ENCODE data around the gene RPUSD1. TPM values are rescaled to one million over a fixed set of nuclear protein-coding genes. Genes with fewer than 3 reads are reported as not detected.

The RPUSD1 gene
- total RNA-seq, 4 donors from 2014 or later = 20.3 to 33.3 (median 24.9) TPM

GRCh38 chr16:739560-740458 is 48.4 kb downstream of the RPUSD1 start:
- Histone ChIP-seq H3K27me3 (peaks cover 0 to 8% (median 0%) of the 10 kb centered on the region in 4 donors), H3K36me3 (peaks cover 18 to 46% (median 19%) of the 10 kb centered on the region in 3 donors), H3K9me3 (no peaks in the 10 kb centered on the region), H3K4me3 (peak overlapping the region; percentile 72 to 99 (median 95)), H3K27ac (peak overlapping the region in 3 of 4 donors; percentile 89 to 91 (median 91)), H3K4me1 (peaks cover 11 to 33% (median 15%) of the 10 kb centered on the region in 3 donors)
- 93% methylated on average over 4 to 8 of the region's 38 CpGs for WGBS, 2 donors
- TF ChIP-seq CTCF (IDR thresholded peaks at IDR 0.05) (no peak), POLR2A (IDR thresholded peaks at IDR 0.05) (no peak)
- no peak for DNase-seq
- intact Hi-C loops (cut with DNase I) = no loop called here

GRCh38 chr16:736936-737481 is 51.2 kb downstream of the RPUSD1 start:
- DNase-seq = no peak
- no peak for TF ChIP-seq CTCF (IDR thresholded peaks at IDR 0.05)
- no peak for TF ChIP-seq POLR2A (IDR thresholded peaks at IDR 0.05)
- H3K9me3 ChIP-seq = no peaks in the 10 kb centered on the region
- intact Hi-C loops (cut with DNase I) = no loop called here
- H3K4me1 ChIP-seq = peaks cover 11 to 33% (median 15%) of the 10 kb centered on the region in 3 donors
- WGBS, 2 donors = 94% methylated on average over 14 to 22 of the region's 29 CpGs
- no peak overlapping the region for H3K27ac ChIP-seq
- peaks cover 35 to 74% (median 35%) of the 10 kb centered on the region in 3 donors for H3K36me3 ChIP-seq
- H3K4me3 ChIP-seq = no peak overlapping the region
- H3K27me3 ChIP-seq = no peaks in the 10 kb centered on the region

- WGBS, 2 donors = 89 to 90% methylated on average over 10 to 13 of the region's 13 CpGs
- peaks cover 11 to 25% (median 11%) of the 10 kb centered on the region in 3 donors for H3K4me1 ChIP-seq
- no peak for TF ChIP-seq CTCF (IDR thresholded peaks at IDR 0.05)
- no peak for TF ChIP-seq POLR2A (IDR thresholded peaks at IDR 0.05)
- H3K9me3 ChIP-seq = no peaks in the 10 kb centered on the region
- DNase-seq = no peak
- H3K27me3 ChIP-seq = no peaks in the 10 kb centered on the region
- intact Hi-C loops (cut with DNase I) = no loop called here
- no peak overlapping the region for H3K27ac ChIP-seq
- H3K4me3 ChIP-seq = no peak overlapping the region
- peaks cover 35 to 84% (median 35%) of the 10 kb centered on the region in 3 donors for H3K36me3 ChIP-seq
These were observed 52.2 kb downstream of the RPUSD1 start for GRCh38 chr16:735982-736453.

GRCh38 chr16:734981-735881 is 53.0 kb downstream of the RPUSD1 start:
- 89 to 93% methylated on average over 11 to 13 of the region's 25 CpGs for WGBS, 2 donors
- intact Hi-C loops (cut with DNase I) = no loop called here

More at GRCh38 chr16:734981-735881, 53.0 kb downstream of the RPUSD1 start:
- no peaks in the 10 kb centered on the region for H3K27me3 ChIP-seq
- peaks cover 8 to 20% (median 10%) of the 10 kb centered on the region in 3 donors for H3K4me1 ChIP-seq
- H3K4me3 ChIP-seq = no peak overlapping the region
- H3K36me3 ChIP-seq = peaks cover 35 to 92% (median 42%) of the 10 kb centered on the region in 3 donors
- no peak overlapping the region for H3K27ac ChIP-seq
- no peak for TF ChIP-seq POLR2A (IDR thresholded peaks at IDR 0.05)
- TF ChIP-seq CTCF (IDR thresholded peaks at IDR 0.05) = no peak
- no peaks in the 10 kb centered on the region for H3K9me3 ChIP-seq
- no peak for DNase-seq

Small RNA genes within 50 kb of the gene (small RNA-seq; reads per million reads assigned to genes)
- 0 reads per million in 4 donors for gene MIR662

Other genes starting within 250 kb of the RPUSD1 start
- not detected for gene PRR35, start 228.0 kb downstream of the RPUSD1 start, total RNA-seq
- under 1 TPM in 3 of 4 donors, not detected in 1; 0.09 to 0.95 (median 0.59) TPM for gene NHLRC4, start 221.4 kb downstream of the RPUSD1 start, total RNA-seq
- 10 to 100 TPM; 15.9 to 24.0 (median 20.4) TPM for gene PIGQ, start 218.4 kb downstream of the RPUSD1 start, total RNA-seq
- 10 to 100 TPM; 14.2 to 31.4 (median 20.3) TPM for gene RAB40C, start 198.3 kb downstream of the RPUSD1 start, total RNA-seq
- 1 to 10 TPM in 1 of 4 donors, under 1 TPM in 3; under 0.01 to 1.8 (median 0.29) TPM for gene WFIKKN1, start 157.4 kb downstream of the RPUSD1 start, total RNA-seq
- 100 to 1,000 TPM in 1 of 4 donors, 10 to 100 TPM in 3; 69.6 to 105 (median 79.9) TPM for gene METTL26, start 152.1 kb downstream of the RPUSD1 start, total RNA-seq
- gene MCRIP2, start 146.6 kb downstream of the RPUSD1 start, total RNA-seq = 10 to 100 TPM; 17.3 to 35.6 (median 28.1) TPM
- gene WDR90, start 139.0 kb downstream of the RPUSD1 start, total RNA-seq = 10 to 100 TPM in 3 of 4 donors, 1 to 10 TPM in 1; 7.2 to 26.5 (median 15.8) TPM
- 10 to 100 TPM; 28.4 to 70.2 (median 48.9) TPM for gene RHOT2, start 120.2 kb downstream of the RPUSD1 start, total RNA-seq
- 1 to 10 TPM in 1 of 4 donors, under 1 TPM in 2, not detected in 1; 0.38 to 1.1 (median 0.57) TPM for gene RHBDL1, start 112.7 kb downstream of the RPUSD1 start, total RNA-seq
- gene STUB1, start 108.0 kb downstream of the RPUSD1 start, total RNA-seq = 100 to 1,000 TPM; 102 to 148 (median 120) TPM
- gene JMJD8, start 104.0 kb downstream of the RPUSD1 start, total RNA-seq = 10 to 100 TPM; 53.7 to 70.7 (median 62.5) TPM
- 10 to 100 TPM in 1 of 4 donors, 1 to 10 TPM in 3; 6.9 to 11.8 (median 7.8) TPM for gene WDR24, start 98.0 kb downstream of the RPUSD1 start, total RNA-seq
- 1 to 10 TPM; 2.2 to 8.4 (median 3.7) TPM for gene FBXL16, start 82.6 kb downstream of the RPUSD1 start, total RNA-seq
- gene METRN, start 73.3 kb downstream of the RPUSD1 start, total RNA-seq = 10 to 100 TPM in 2 of 4 donors, 1 to 10 TPM in 2; 4.2 to 12.7 (median 8.8) TPM
- gene ANTKMT, start 67.2 kb downstream of the RPUSD1 start, total RNA-seq = 10 to 100 TPM; 11.6 to 29.1 (median 24.2) TPM
- gene CCDC78, start 61.9 kb downstream of the RPUSD1 start, total RNA-seq = 1 to 10 TPM in 1 of 4 donors, under 1 TPM in 3; under 0.01 to 1.0 (median 0.47) TPM
- gene HAGHL, start 61.3 kb downstream of the RPUSD1 start, total RNA-seq = 1 to 10 TPM in 3 of 4 donors, not detected in 1; 1.7 to 5.7 (median 4.8) TPM
- 10 to 100 TPM; 29.7 to 34.5 (median 33.2) TPM for gene CIAO3, start 47.4 kb downstream of the RPUSD1 start, total RNA-seq
- 1 to 10 TPM in 2 of 4 donors, under 1 TPM in 2; 0.79 to 5.4 (median 2.3) TPM for gene MSLN, start 27.6 kb downstream of the RPUSD1 start, total RNA-seq
- 10 to 100 TPM in 1 of 4 donors, 1 to 10 TPM in 3; 5.0 to 17.8 (median 7.3) TPM for gene CHTF18, start 239 bp upstream of the RPUSD1 start, total RNA-seq
- not detected for gene GNG13, start 12.4 kb upstream of the RPUSD1 start, total RNA-seq
- gene LMF1, start 182.6 kb upstream of the RPUSD1 start, total RNA-seq = 10 to 100 TPM; 13.3 to 34.4 (median 23.8) TPM
- under 1 TPM in 3 of 4 donors, not detected in 1; 0.08 to 0.19 (median 0.09) TPM for gene SOX8, start 193.4 kb upstream of the RPUSD1 start, total RNA-seq

Data from esophagus squamous epithelium (tissue), 5 donors.